ENCODE measurements around the gene GPR183. TPM values are rescaled to one million over a fixed set of nuclear protein-coding genes. Genes with fewer than 3 reads are reported as not detected.

The GPR183 gene
- total and polyA plus RNA-seq, 2 of the 8 experiments (the other 6 are each of a cell fraction or from before 2014, with no cell fraction given) = not detected

GRCh38 chr13:99265821-99266426 lies 41.3 kb downstream of the GPR183 start (continued):
- TF ChIP-seq, protein P1, sequence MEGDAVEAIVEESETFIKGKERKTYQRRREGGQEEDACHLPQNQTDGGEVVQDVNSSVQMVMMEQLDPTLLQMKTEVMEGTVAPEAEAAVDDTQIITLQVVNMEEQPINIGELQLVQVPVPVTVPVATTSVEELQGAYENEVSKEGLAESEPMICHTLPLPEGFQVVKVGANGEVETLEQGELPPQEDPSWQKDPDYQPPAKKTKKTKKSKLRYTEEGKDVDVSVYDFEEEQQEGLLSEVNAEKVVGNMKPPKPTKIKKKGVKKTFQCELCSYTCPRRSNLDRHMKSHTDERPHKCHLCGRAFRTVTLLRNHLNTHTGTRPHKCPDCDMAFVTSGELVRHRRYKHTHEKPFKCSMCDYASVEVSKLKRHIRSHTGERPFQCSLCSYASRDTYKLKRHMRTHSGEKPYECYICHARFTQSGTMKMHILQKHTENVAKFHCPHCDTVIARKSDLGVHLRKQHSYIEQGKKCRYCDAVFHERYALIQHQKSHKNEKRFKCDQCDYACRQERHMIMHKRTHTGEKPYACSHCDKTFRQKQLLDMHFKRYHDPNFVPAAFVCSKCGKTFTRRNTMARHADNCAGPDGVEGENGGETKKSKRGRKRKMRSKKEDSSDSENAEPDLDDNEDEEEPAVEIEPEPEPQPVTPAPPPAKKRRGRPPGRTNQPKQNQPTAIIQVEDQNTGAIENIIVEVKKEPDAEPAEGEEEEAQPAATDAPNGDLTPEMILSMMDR (IDR thresholded peaks at IDR 0.05; ENCODE audit: control extremely low read depth in 1 of 3, insufficient read depth in 1 of 3, low read depth in 1 of 3, low read length in 3 of 3) = peak in 2 of 3 experiments; percentile 48 to 58; a peak in 2 of 4 replicates
- TF ChIP-seq CBX8 (IDR thresholded peaks at IDR 0.05; ENCODE audit: borderline replicate concordance, low read depth, low read length) (no peak), CEBPB (IDR thresholded peaks at IDR 0.05; ENCODE audit: low read depth, low read length) (no peak), GTF2F1 (IDR thresholded peaks at IDR 0.05; ENCODE audit: borderline replicate concordance, low read depth, low read length) (no peak), SIRT6 (IDR thresholded peaks at IDR 0.05; ENCODE audit: low read length) (no peak)
